Thyroid gland (tissue), 4 donors: Measurements from ENCODE around the gene PPAT. TPM values are rescaled to one million over a fixed set of nuclear protein-coding genes. Genes with fewer than 3 reads are reported as not detected.

Source experiments
- DNase-seq, 2 donors: peaks; one replicate each; pipeline ENCODE4 v3.0.0-alpha.2; 2019
- H3K27ac ChIP-seq, 3 donors: fragments of 200-600 bp; sonication (generic); 1 replicate in 2 of 3; 2 replicates in 1 of 3; pipeline ENCODE4 v1.5.1; 2016 to 2019; ENCODE audit warnings: mild to moderate bottlenecking in 1 of 3, moderate library complexity in 1 of 3
- H3K27me3 ChIP-seq: fragments of 200-600 bp; sonication (generic); one replicate; pipeline ENCODE4 v1.5.1; 2019
- H3K36me3 ChIP-seq, 2 donors: fragments of 200-600 bp; sonication (generic); one replicate each; pipeline ENCODE4 v1.5.1; 2016 to 2019
- H3K4me1 ChIP-seq, 2 donors: fragments of 200-600 bp; sonication (generic); one replicate each; pipeline ENCODE4 v1.5.1; 2017 to 2019
- H3K4me3 ChIP-seq, 3 donors: fragments of 200-600 bp; sonication (generic); replicated peaks in 1 of 3; 1 replicate in 2 of 3; 2 replicates in 1 of 3; pipeline ENCODE4 v1.5.1; 2016; ENCODE audit warnings: mild to moderate bottlenecking in 1 of 3
- H3K9me3 ChIP-seq: fragments of 200-600 bp; sonication (generic); one replicate; pipeline ENCODE4 v1.5.1; 2017
- CTCF ChIP-seq, 6 experiments: fragments of 200-600 bp in 3 of 6; fragments of 450-650 bp in 3 of 6; sonication (generic) in 3 of 6; IDR thresholded peaks; one replicate each; pipeline ENCODE4 v1.5.1; 2016 to 2019; ENCODE audit warnings: antibody characterized with exemption in 6 of 6, mild to moderate bottlenecking in 2 of 6, inconsistent platforms in 1 of 6, moderate library complexity in 1 of 6
- POLR2A ChIP-seq, 2 donors: fragments of 450-650 bp; IDR thresholded peaks; one replicate each; pipeline ENCODE4 v1.6.1; 2017; ENCODE audit warnings: antibody characterized with exemption in 2 of 2, mild to moderate bottlenecking in 2 of 2, moderate library complexity in 1 of 2
- WGBS, 2 donors: methylation state at CpG; one replicate each; pipeline ENCODE4 v1.1.5; 2017; 5-methylcytosine and 5-hydroxymethylcytosine counted together
- intact Hi-C: fragments of 100-400 bp; cut with DNase I; formaldehyde crosslinking; loops from one replicate; pipeline ENCODE4 v1.15.1; 2023
- total RNA-seq, 4 donors: library from RNA; depleted of rRNA; stranded (reverse); fragments of >200 nt; gene quantifications; one replicate each; pipeline ENCODE4 v1.2.3, GENCODE V29; 2016

Gene PPAT
- total RNA-seq: 1 to 10 TPM; 3.1 to 6.1 (median 4.7) TPM

GRCh38 chr4:56435140-56435926 lies at the start of gene PPAT:
PPAT (minus strand) TSS chr4:56435615; CDS start chr4:56435477, 138 bp downstream.
- Histone ChIP-seq H3K4me3 (peak within 1 kb of the TSS; percentile 36 to 83 (median 55)), H3K27me3 (no peaks in the 10 kb centered on the region), H3K4me1 (peaks cover 0 to 13% of the 10 kb centered on the region in 2 donors), H3K36me3 (no peaks in the 10 kb centered on the region), H3K9me3 (no peaks in the 10 kb centered on the region), H3K27ac (peak within 1 kb of the TSS; percentile 70 to 94 (median 89))
- TF ChIP-seq POLR2A (IDR thresholded peaks at IDR 0.05) (peak in 1 of 2 donors; percentile 79), CTCF (IDR thresholded peaks at IDR 0.05) (peak in 4 of 6 experiments; percentile 15 to 37 (median 23))
- WGBS, 2 donors: 1% methylated on average over 27 to 28 of the region's 61 CpGs
- peak; percentile 98 for DNase-seq
- intact Hi-C loops: no loop called here

- Histone ChIP-seq H3K4me3 (no peak overlapping the region), H3K27me3 (no peaks in the 10 kb centered on the region), H3K4me1 (no peaks in the 10 kb centered on the region), H3K9me3 (no peaks in the 10 kb centered on the region), H3K27ac (no peak overlapping the region), H3K36me3 (peaks cover 26 to 56% of the 10 kb centered on the region in 2 donors)
- intact Hi-C loops: no loop called here
- no peak for TF ChIP-seq CTCF (IDR thresholded peaks at IDR 0.05)
- no peak for TF ChIP-seq POLR2A (IDR thresholded peaks at IDR 0.05)
- no peak for DNase-seq
- WGBS, 2 donors: 92 to 93% methylated on average over 3 of the region's 3 CpGs
Observed at GRCh38 chr4:56480691-56481090, 45.3 kb upstream of the PPAT start.

GRCh38 chr4:56477192-56477702 lies 41.8 kb upstream of the PPAT start:
- Histone ChIP-seq H3K27ac (no peak overlapping the region), H3K27me3 (no peaks in the 10 kb centered on the region), H3K9me3 (no peaks in the 10 kb centered on the region), H3K4me3 (no peak overlapping the region), H3K4me1 (no peaks in the 10 kb centered on the region), H3K36me3 (peaks cover 39 to 60% of the 10 kb centered on the region in 2 donors)
- DNase-seq: no peak
- TF ChIP-seq POLR2A (IDR thresholded peaks at IDR 0.05): no peak
- no peak for TF ChIP-seq CTCF (IDR thresholded peaks at IDR 0.05)
- WGBS, 2 donors: 96 to 99% methylated on average over 5 of the region's 5 CpGs
- intact Hi-C loops: no loop called here

- no peak overlapping the region for H3K4me3 ChIP-seq
- H3K9me3 ChIP-seq: no peaks in the 10 kb centered on the region
- WGBS, 2 donors: 91 to 95% methylated on average over 2 of the region's 2 CpGs
- intact Hi-C loops: no loop called here
- H3K27me3 ChIP-seq: no peaks in the 10 kb centered on the region
- no peak for TF ChIP-seq POLR2A (IDR thresholded peaks at IDR 0.05)
- no peak for TF ChIP-seq CTCF (IDR thresholded peaks at IDR 0.05)
- no peak for DNase-seq
- no peaks in the 10 kb centered on the region for H3K4me1 ChIP-seq
- no peak overlapping the region for H3K27ac ChIP-seq
- peaks cover 42 to 65% of the 10 kb centered on the region in 2 donors for H3K36me3 ChIP-seq
Observed at GRCh38 chr4:56475917-56476316, 40.5 kb upstream of the PPAT start.
